H9 (cell line): Measurements from ENCODE around the gene PKNOX2. TPM values are rescaled to one million over a fixed set of nuclear protein-coding genes. Genes with fewer than 3 reads are reported as not detected.

ENCODE experiments used
- DNase-seq: peaks from one replicate; pipeline ENCODE4 v3.0.0-alpha.2; 2017
- H2AFZ ChIP-seq: one replicate; pipeline ENCODE4 v1.6.1; 2013; ENCODE audit warnings: mild to moderate bottlenecking, low read length, control low read depth, moderate library complexity
- H2AK5ac ChIP-seq: 2 replicates; pipeline ENCODE4 v1.6.1; 2013; ENCODE audit warnings: low read length, control low read depth, mixed read lengths; ENCODE audit not compliant: insufficient read length
- H2BK120ac ChIP-seq: one replicate; pipeline ENCODE4 v1.6.1; 2013; ENCODE audit warnings: low read depth, mild to moderate bottlenecking, low read length, control low read depth, inconsistent platforms; ENCODE audit not compliant: poor library complexity, severe bottlenecking
- H2BK12ac ChIP-seq: 2 replicates; pipeline ENCODE4 v1.6.1; 2013; ENCODE audit warnings: low read length, control low read depth, mixed read lengths, low read depth; ENCODE audit not compliant: insufficient read length
- H2BK15ac ChIP-seq: 2 replicates; pipeline ENCODE4 v1.6.1; 2013; ENCODE audit warnings: low read depth, low read length, control low read depth
- H2BK20ac ChIP-seq: one replicate; pipeline ENCODE4 v1.6.1; 2013; ENCODE audit warnings: low read depth, mild to moderate bottlenecking, low read length, control low read depth, inconsistent platforms; ENCODE audit not compliant: poor library complexity, severe bottlenecking
- H2BK5ac ChIP-seq: 2 replicates; pipeline ENCODE4 v1.6.1; 2013; ENCODE audit warnings: low read length, control low read depth, mixed read lengths; ENCODE audit not compliant: insufficient read length
- H3K14ac ChIP-seq: 2 replicates; pipeline ENCODE4 v1.6.1; 2013; ENCODE audit warnings: low read length, control low read depth; ENCODE audit not compliant: insufficient read depth
- H3K18ac ChIP-seq: 2 replicates; pipeline ENCODE4 v1.6.1; 2013; ENCODE audit warnings: low read depth, mild to moderate bottlenecking, mixed read lengths, low read length, control low read depth; ENCODE audit not compliant: insufficient read length
- H3K23ac ChIP-seq: 2 replicates; pipeline ENCODE4 v1.6.1; 2013; ENCODE audit warnings: low read length, control low read depth, mixed read lengths, low read depth; ENCODE audit not compliant: insufficient read length
- H3K23me2 ChIP-seq: 2 replicates; pipeline ENCODE4 v1.6.1; 2013; ENCODE audit warnings: low read depth, mild to moderate bottlenecking, mixed read lengths, low read length, control low read depth; ENCODE audit not compliant: insufficient read length, poor library complexity, severe bottlenecking
- H3K27ac ChIP-seq: 2 replicates; pipeline ENCODE4 v1.5.1; 2013; ENCODE audit warnings: low read length, control low read depth, mixed read lengths, low read depth; ENCODE audit not compliant: insufficient read length
- H3K27me3 ChIP-seq: 2 replicates; pipeline ENCODE4 v1.6.1; 2013; ENCODE audit warnings: low read length, control low read depth, inconsistent platforms; ENCODE audit not compliant: insufficient read depth
- H3K4ac ChIP-seq: 2 replicates; pipeline ENCODE4 v1.6.1; 2013; ENCODE audit warnings: low read depth, mild to moderate bottlenecking, control low read depth, inconsistent platforms, low read length, moderate library complexity
- H3K4me1 ChIP-seq: 2 replicates; pipeline ENCODE4 v1.6.1; 2013; ENCODE audit warnings: low read length, control low read depth, inconsistent platforms; ENCODE audit not compliant: insufficient read depth
- H3K4me2 ChIP-seq: 2 replicates; pipeline ENCODE4 v1.6.1; 2013; ENCODE audit warnings: low read length, control low read depth, mixed read lengths; ENCODE audit not compliant: insufficient read length, insufficient read depth
- H3K56ac ChIP-seq: 2 replicates; pipeline ENCODE4 v1.6.1; 2013; ENCODE audit warnings: low read depth, mild to moderate bottlenecking, mixed read lengths, low read length, control low read depth; ENCODE audit not compliant: insufficient read length
- H3K79me1 ChIP-seq: 2 replicates; pipeline ENCODE4 v1.6.1; 2013; ENCODE audit warnings: low read depth, mild to moderate bottlenecking, moderate library complexity, low read length, control low read depth, inconsistent platforms; ENCODE audit not compliant: insufficient read depth, poor library complexity, severe bottlenecking
- H3K79me2 ChIP-seq: 2 replicates; pipeline ENCODE4 v1.6.1; 2013; ENCODE audit warnings: low read length, control low read depth, inconsistent platforms; ENCODE audit not compliant: insufficient read depth
- H3K9ac ChIP-seq: 2 replicates; pipeline ENCODE4 v1.6.1; 2013; ENCODE audit warnings: low read length, control low read depth, mixed read lengths; ENCODE audit not compliant: insufficient read length; ENCODE audit errors: extremely low read depth
- H3K9me3 ChIP-seq: one replicate; pipeline ENCODE4 v1.6.1; 2013; ENCODE audit warnings: low read depth, low read length, inconsistent platforms; ENCODE audit not compliant: control insufficient read depth
- H3T11ph ChIP-seq: one replicate; pipeline ENCODE4 v1.6.1; 2013; ENCODE audit warnings: mild to moderate bottlenecking, low read length, control low read depth, inconsistent platforms
- H4K20me1 ChIP-seq: one replicate; pipeline ENCODE4 v1.6.1; 2013; ENCODE audit not compliant: control insufficient read depth, insufficient read length, insufficient read depth
- H4K5ac ChIP-seq: 2 replicates; pipeline ENCODE4 v1.6.1; 2013; ENCODE audit warnings: low read depth, mild to moderate bottlenecking, mixed read lengths, low read length, control low read depth; ENCODE audit not compliant: insufficient read length
- H4K8ac ChIP-seq: replicated peaks from 2 replicates; pipeline ENCODE4 v1.6.1; 2013; ENCODE audit warnings: low read length, control low read depth, mixed read lengths, low read depth; ENCODE audit not compliant: insufficient read length
- H4K91ac ChIP-seq: 2 replicates; pipeline ENCODE4 v1.6.1; 2013; ENCODE audit warnings: low read depth, mild to moderate bottlenecking, moderate library complexity, mixed read lengths, low read length, control low read depth; ENCODE audit not compliant: insufficient read length
- H3K27ac Mint-ChIP-seq, 3 experiments: 2 replicates in 2 of 3; 3 replicates in 1 of 3; pipeline ENCODE4 v1.8.0; 2020 to 2021; ENCODE audit warnings: mixed read lengths in 3 of 3, mild to moderate bottlenecking in 1 of 3, moderate library complexity in 1 of 3
- H3K27me3 Mint-ChIP-seq: 2 replicates; pipeline ENCODE4 v1.8.0; 2021; ENCODE audit warnings: low read depth, mild to moderate bottlenecking, moderate library complexity, mixed read lengths
- H3K36me3 Mint-ChIP-seq, 3 experiments: 2 replicates in 2 of 3; 3 replicates in 1 of 3; pipeline ENCODE4 v1.8.0; 2020 to 2021; ENCODE audit warnings: low read depth in 3 of 3, mixed read lengths in 3 of 3; ENCODE audit not compliant: insufficient read depth in 1 of 3
- H3K4me1 Mint-ChIP-seq, 2 experiments: 2 replicates each; pipeline ENCODE4 v1.8.0; 2020; ENCODE audit warnings: mixed read lengths in 2 of 2
- H3K4me3 Mint-ChIP-seq, 2 experiments: 2 replicates in 1 of 2; 3 replicates in 1 of 2; pipeline ENCODE4 v1.8.0; 2020 to 2021; ENCODE audit warnings: mild to moderate bottlenecking in 2 of 2, mixed read lengths in 2 of 2, moderate library complexity in 1 of 2
- H3K9me3 Mint-ChIP-seq, 2 experiments: 2 replicates in 1 of 2; 3 replicates in 1 of 2; pipeline ENCODE4 v1.8.0; 2020; ENCODE audit warnings: mild to moderate bottlenecking in 2 of 2, mixed read lengths in 2 of 2, moderate library complexity in 1 of 2
- CTCF ChIP-seq: fragments of 200-600 bp; sonication (generic); conservative IDR thresholded peaks from 3 replicates; pipeline ENCODE4 v1.8.0; 2021; ENCODE audit warnings: antibody characterized with exemption, mild to moderate bottlenecking
- WGBS: extraction: QIAGEN DNeasy Blood & Tissue Kit; methylation state at CpG from one replicate; pipeline ENCODE4 v1.1.7; 2013; ENCODE audit warnings: missing lambda C conversion rate, low lambda C conversion rate, mixed read lengths; ENCODE audit not compliant: insufficient read length; ENCODE audit errors: extremely low coverage; 5-methylcytosine and 5-hydroxymethylcytosine counted together
- total RNA-seq: library from RNA; stranded (reverse); gene quantifications from 2 replicates; pipeline ENCODE4 v1.2.1, GENCODE V29; 2021

The PKNOX2 gene
- total RNA-seq, 1 experiment from 2014 or later, result 1.3 TPM

DNA sequence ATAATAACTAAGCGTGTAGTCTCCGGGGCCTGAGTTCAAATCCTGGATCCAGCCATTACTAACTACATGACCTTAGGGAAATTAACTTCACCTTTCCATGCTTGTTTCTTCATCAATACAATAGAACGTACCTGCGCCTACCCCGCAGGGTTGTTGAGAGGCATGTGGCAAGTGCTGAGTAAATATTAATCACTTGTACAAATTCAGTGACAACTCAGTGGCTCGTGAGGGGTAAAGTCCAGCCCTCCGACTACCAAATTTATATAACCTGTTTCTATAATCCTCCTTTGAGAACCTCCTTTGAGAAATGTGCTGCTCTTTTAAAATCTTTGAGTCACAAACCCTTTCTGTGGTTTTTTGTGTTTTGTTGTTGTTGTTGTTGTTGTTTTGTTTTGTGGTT is 281.7 kb downstream of the PKNOX2 start:
- Histone ChIP-seq H3K23me2 (no peaks in the 10 kb centered on the region), H4K20me1 (no peaks in the 10 kb centered on the region), H3K9ac (no peak overlapping the region), H3K79me1 (no peaks in the 10 kb centered on the region), H4K5ac (no peak overlapping the region), H3K4me1 (peaks cover 16% of the 10 kb centered on the region), H3K56ac (no peak overlapping the region), H3K14ac (no peak overlapping the region), H2BK15ac (no peak overlapping the region), H3K27me3 (no peaks in the 10 kb centered on the region), H3T11ph (no peak overlapping the region), H3K9me3 (no peaks in the 10 kb centered on the region), H3K4ac (no peak overlapping the region), H2AFZ (no peak overlapping the region), H2BK5ac (no peak overlapping the region), H2AK5ac (no peak overlapping the region), H3K18ac (no peak overlapping the region), H4K8ac (no peak overlapping the region), H3K4me2 (no peak overlapping the region), H2BK120ac (no peak overlapping the region), H2BK12ac (no peak overlapping the region), H2BK20ac (no peak overlapping the region), H3K23ac (no peak overlapping the region), H4K91ac (no peak overlapping the region), H3K27ac (no peak overlapping the region), H3K79me2 (no peaks in the 10 kb centered on the region)
- peaks cover 2 to 43% (median 43%) of the 10 kb centered on the region in 3 experiments; a peak in 6 of 7 replicates for H3K36me3 Mint-ChIP-seq
- H3K4me3 Mint-ChIP-seq, result no peak overlapping the region
- H3K4me1 Mint-ChIP-seq, result peaks cover 41 to 46% of the 10 kb centered on the region in 2 experiments
- H3K27me3 Mint-ChIP-seq, result no peaks in the 10 kb centered on the region
- WGBS, result no CpG with 5 or more reads among the region's 7 CpGs
- no peaks in the 10 kb centered on the region for H3K9me3 Mint-ChIP-seq
- TF ChIP-seq CTCF, result no peak
- DNase-seq, result no peak
- peak overlapping the region in 2 of 3 experiments; percentile 21 to 57; a peak in 1 of 7 replicates for H3K27ac Mint-ChIP-seq
